ENCODE results near the gene MOCS3. TPM values are rescaled to one million over a fixed set of nuclear protein-coding genes. Genes with fewer than 3 reads are reported as not detected.

MOCS3 gene
- total RNA-seq, 2 donors from 2014 or later: 2.9 to 3.0 TPM

DNA sequence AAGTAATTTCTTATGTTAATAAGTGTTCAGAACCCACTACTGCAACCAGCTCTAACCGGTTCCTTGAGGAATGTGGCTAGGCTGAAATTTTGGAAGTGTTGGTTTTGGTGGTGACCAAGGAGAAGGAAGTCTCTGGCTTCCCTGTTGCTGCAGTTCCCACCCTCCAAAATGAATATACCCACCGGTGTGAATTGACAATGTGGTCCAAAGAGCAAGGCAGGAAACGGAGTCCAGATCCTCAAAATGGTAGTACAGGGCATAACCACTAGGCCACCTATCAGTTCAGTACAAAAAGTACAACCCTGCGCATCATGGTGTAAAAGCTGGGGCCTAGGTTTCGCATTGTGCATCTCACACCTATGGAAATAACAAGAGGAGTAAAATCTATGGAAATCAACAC lies 30.1 kb upstream of the MOCS3 start:
- Histone ChIP-seq H3K4me1 (peaks cover 60% of the 10 kb centered on the region), H3K36me3 (replicated peaks in 1 of 2; ENCODE audit: insufficient read depth in 1 of 2, low read depth in 2 of 2) (no peaks in the 10 kb centered on the region), H3K4me3 (no peak overlapping the region), H3K27ac (no peak overlapping the region), H3K9me3 (no peaks in the 10 kb centered on the region), H3K27me3 (no peaks in the 10 kb centered on the region)
- intact Hi-C loops (cut with DNase I): loop anchor here (10.0 kb wide), 1 partner anchor 114 kb away; no protein-coding TSS in a partner anchor
- DNase-seq: no peak
- no peak for TF ChIP-seq POLR2A (IDR thresholded peaks at IDR 0.05)
- TF ChIP-seq, protein P1, sequence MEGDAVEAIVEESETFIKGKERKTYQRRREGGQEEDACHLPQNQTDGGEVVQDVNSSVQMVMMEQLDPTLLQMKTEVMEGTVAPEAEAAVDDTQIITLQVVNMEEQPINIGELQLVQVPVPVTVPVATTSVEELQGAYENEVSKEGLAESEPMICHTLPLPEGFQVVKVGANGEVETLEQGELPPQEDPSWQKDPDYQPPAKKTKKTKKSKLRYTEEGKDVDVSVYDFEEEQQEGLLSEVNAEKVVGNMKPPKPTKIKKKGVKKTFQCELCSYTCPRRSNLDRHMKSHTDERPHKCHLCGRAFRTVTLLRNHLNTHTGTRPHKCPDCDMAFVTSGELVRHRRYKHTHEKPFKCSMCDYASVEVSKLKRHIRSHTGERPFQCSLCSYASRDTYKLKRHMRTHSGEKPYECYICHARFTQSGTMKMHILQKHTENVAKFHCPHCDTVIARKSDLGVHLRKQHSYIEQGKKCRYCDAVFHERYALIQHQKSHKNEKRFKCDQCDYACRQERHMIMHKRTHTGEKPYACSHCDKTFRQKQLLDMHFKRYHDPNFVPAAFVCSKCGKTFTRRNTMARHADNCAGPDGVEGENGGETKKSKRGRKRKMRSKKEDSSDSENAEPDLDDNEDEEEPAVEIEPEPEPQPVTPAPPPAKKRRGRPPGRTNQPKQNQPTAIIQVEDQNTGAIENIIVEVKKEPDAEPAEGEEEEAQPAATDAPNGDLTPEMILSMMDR (IDR thresholded peaks at IDR 0.05): no peak
- 59 to 63% methylated on average over 5 of the region's 5 CpGs for WGBS, 2 donors
- no peak for ATAC-seq

DNA sequence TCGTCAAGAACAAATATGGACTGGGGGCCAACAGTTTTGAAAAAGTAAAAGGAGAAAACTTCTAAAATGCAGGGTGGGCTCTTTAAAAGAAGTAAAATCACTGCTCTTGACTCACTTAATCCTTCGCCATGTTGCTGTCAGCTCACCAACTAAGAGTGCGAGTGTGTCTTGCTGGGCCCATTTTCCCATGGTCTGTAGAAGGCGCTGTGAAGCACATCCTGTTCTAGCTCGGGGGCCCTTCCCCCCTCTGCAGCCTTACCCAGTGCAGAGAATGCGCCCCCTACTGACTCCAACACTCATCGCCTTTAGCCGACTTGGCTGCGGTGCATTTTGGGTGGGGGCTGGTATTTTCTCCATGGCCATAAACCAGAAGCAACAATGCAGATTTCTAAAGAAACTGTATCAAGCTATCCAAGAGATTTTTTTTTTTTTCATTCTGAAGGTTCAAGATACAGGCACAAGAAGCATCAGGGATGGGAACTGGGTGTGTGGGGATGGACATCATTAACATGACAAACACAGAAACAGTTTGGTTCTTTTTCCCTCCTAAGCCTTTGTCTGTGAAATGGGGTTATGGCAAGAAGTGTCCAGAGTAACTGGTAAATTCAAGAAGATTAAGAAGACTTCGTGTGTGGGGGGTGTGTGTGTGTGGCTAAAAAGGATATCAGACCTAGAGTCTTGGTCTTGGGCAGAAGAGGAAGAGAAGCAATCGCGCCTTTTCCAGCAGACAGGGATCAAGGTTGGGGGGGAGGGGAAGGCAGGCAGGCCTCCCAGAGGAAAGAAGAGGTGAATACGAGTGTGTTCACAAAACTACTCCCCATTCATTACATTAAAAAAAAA lies 29.1 kb upstream of the MOCS3 start:
- H3K4me3 ChIP-seq: peak overlapping the region; percentile 73 to 76
- ATAC-seq (peak; percentile 66), DNase-seq (peak; percentile 91 to 95 (median 92))
- intact Hi-C loops (cut with DNase I): loop anchor here (10.0 kb wide), 1 partner anchor 115 kb away; no protein-coding TSS in a partner anchor
- 6 to 11% methylated on average over 13 of the region's 13 CpGs for WGBS, 2 donors
- peaks cover 0 to 2% of the 10 kb centered on the region in 2 donors for H3K36me3 ChIP-seq (replicated peaks in 1 of 2; ENCODE audit: insufficient read depth in 1 of 2, low read depth in 2 of 2)
- H3K4me1 ChIP-seq: peaks cover 53% of the 10 kb centered on the region
- peak overlapping the region; percentile 63 to 100 (median 83) for H3K27ac ChIP-seq
- H3K9me3 ChIP-seq: no peaks in the 10 kb centered on the region
- H3K27me3 ChIP-seq: no peaks in the 10 kb centered on the region
- TF ChIP-seq, protein P1 (IDR thresholded peaks at IDR 0.05): peak; percentile 73 to 98 (median 95)
- no peak for TF ChIP-seq POLR2A (IDR thresholded peaks at IDR 0.05)

DNA sequence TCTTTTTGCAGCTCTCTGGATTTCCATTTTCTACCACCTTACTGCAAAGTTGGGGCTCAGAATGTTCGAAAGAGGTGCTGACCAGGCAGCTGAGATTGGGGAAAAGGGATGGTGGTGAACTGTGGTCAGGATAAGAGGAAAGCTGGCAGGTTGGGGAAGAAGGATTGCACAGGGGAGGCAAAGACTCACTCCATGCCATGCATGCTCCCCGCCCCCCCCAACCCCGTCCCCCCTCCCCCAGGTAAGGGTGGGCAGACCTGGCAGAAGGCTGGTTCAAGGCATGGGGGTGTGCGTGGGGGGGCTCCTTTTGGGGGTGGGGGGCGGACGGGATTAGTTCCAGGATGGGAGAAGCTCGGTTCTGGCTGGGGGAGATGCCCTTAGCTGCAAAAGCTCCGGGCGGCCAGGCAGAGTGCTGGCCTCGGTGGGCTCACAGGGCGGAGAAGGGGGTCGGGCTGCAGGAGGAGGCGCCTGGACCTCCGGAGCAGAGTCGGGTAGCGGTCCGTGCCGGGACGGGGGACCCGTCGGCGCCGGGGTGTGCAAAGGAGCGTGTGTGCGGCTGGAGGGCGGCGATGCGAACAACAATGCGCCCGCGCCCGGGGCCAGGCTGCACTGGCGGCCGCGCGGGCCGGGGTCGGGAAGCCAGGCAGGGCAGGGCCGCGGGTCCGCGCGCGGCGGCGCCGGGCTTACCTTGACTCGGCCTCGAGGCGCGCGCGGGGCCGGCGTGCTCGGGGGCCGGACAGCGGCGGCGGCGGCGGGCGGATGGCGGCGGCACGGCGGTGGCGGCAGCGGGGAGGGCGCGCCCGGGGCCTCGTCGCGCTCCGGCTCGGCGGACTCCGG lies 28.3 kb upstream of the MOCS3 start:
- TF ChIP-seq POLR2A (IDR thresholded peaks at IDR 0.05): peak in 1 of 3 donors; percentile 7
- TF ChIP-seq, protein P1 (IDR thresholded peaks at IDR 0.05): no peak
- WGBS, 2 donors: 0% methylated on average over 6 to 57 of the region's 79 CpGs
- ATAC-seq (peak; percentile 21), DNase-seq (peak; percentile 21 to 45 (median 34))
- Histone ChIP-seq H3K9me3 (no peaks in the 10 kb centered on the region), H3K36me3 (replicated peaks in 1 of 2; ENCODE audit: insufficient read depth in 1 of 2, low read depth in 2 of 2) (peaks cover 0 to 3% of the 10 kb centered on the region in 2 donors), H3K27me3 (no peaks in the 10 kb centered on the region), H3K4me3 (peak overlapping the region; percentile 73 to 76), H3K27ac (peak overlapping the region; percentile 95 to 100 (median 99)), H3K4me1 (peaks cover 46% of the 10 kb centered on the region)
- intact Hi-C loops (cut with DNase I): no loop called here

DNA sequence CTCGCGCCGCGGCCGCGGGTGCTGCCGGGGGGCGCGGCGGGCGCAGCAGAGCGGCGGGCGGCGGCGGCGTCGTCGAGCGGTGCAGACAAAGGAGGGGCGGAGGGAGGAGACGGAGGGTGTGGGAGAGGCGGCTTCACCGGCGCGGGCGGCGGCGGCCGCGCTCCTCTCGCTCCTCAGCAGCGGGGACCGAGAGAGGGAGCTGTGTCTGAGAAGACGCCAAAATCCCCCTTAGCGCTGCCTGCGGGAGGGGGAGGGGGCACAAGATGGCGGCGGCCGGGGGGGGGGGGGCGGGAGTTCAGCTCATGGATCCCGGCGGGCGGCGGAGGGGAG lies 27.7 kb upstream of the MOCS3 start:
- TF ChIP-seq POLR2A (IDR thresholded peaks at IDR 0.05): no peak
- TF ChIP-seq, protein P1 (IDR thresholded peaks at IDR 0.05): no peak
- intact Hi-C loops (cut with DNase I): no loop called here
- WGBS, 2 donors: 2% methylated on average over 38 of the region's 45 CpGs; no CpG with 5 or more reads in 1 of the 2 donors

More for the DNA sequence above, 27.7 kb upstream of the MOCS3 start:
- peak overlapping the region; percentile 95 to 100 (median 99) for H3K27ac ChIP-seq
- H3K4me3 ChIP-seq: peak overlapping the region; percentile 15 to 56
- DNase-seq: no peak
- no peaks in the 10 kb centered on the region for H3K27me3 ChIP-seq
- peak; percentile 19 for ATAC-seq
- peaks cover 0 to 6% of the 10 kb centered on the region in 2 donors for H3K36me3 ChIP-seq (replicated peaks in 1 of 2; ENCODE audit: insufficient read depth in 1 of 2, low read depth in 2 of 2)
- no peaks in the 10 kb centered on the region for H3K9me3 ChIP-seq
- peaks cover 40% of the 10 kb centered on the region for H3K4me1 ChIP-seq
